ENCODE measurements around the gene UBE2K.

Gene UBE2K

GRCh38 chr4:39822662-39823061 lies 124.7 kb downstream of the UBE2K start:
- TF ChIP-seq CTCF (IDR thresholded peaks at IDR 0.05): no peak
- DNase-seq: no peak
- Mint-ChIP-seq H3K36me3 (ENCODE audit: low read depth) (peaks cover 58% of the 10 kb centered on the region), H3K27me3 (ENCODE audit: low read depth, poor library complexity) (no peaks in the 10 kb centered on the region), H3K9me3 (no peaks in the 10 kb centered on the region), H3K4me1 (peaks cover 24% of the 10 kb centered on the region), H3K27ac (no peak overlapping the region), H3K4me3 (no peak overlapping the region)

- peak overlapping the region; percentile 79 for H3K27ac Mint-ChIP-seq
- no peaks in the 10 kb centered on the region for H3K27me3 Mint-ChIP-seq (ENCODE audit: low read depth, poor library complexity)
- peaks cover 24% of the 10 kb centered on the region for H3K4me1 Mint-ChIP-seq
- no peak for TF ChIP-seq CTCF (IDR thresholded peaks at IDR 0.05)
- no peak overlapping the region for H3K4me3 Mint-ChIP-seq
- H3K9me3 Mint-ChIP-seq: no peaks in the 10 kb centered on the region
- DNase-seq: no peak
- H3K36me3 Mint-ChIP-seq (ENCODE audit: low read depth): peaks cover 64% of the 10 kb centered on the region
Measured at GRCh38 chr4:39823191-39823590, 125.3 kb downstream of the UBE2K start.

- peaks cover 75% of the 10 kb centered on the region for H3K36me3 Mint-ChIP-seq (ENCODE audit: low read depth)
- H3K9me3 Mint-ChIP-seq: no peaks in the 10 kb centered on the region
- H3K27me3 Mint-ChIP-seq (ENCODE audit: low read depth, poor library complexity): no peaks in the 10 kb centered on the region
- peak overlapping the region; percentile 25 for H3K27ac Mint-ChIP-seq
- H3K4me1 Mint-ChIP-seq: peaks cover 21% of the 10 kb centered on the region
- DNase-seq: no peak
- no peak for TF ChIP-seq CTCF (IDR thresholded peaks at IDR 0.05)
- no peak overlapping the region for H3K4me3 Mint-ChIP-seq
Measured at GRCh38 chr4:39825090-39825489, 127.2 kb downstream of the UBE2K start.

GRCh38 chr4:39825741-39826231 lies 127.8 kb downstream of the UBE2K start:
- Mint-ChIP-seq H3K27ac (peak overlapping the region; percentile 39), H3K9me3 (no peaks in the 10 kb centered on the region), H3K27me3 (ENCODE audit: low read depth, poor library complexity) (no peaks in the 10 kb centered on the region), H3K4me3 (no peak overlapping the region), H3K36me3 (ENCODE audit: low read depth) (peaks cover 76% of the 10 kb centered on the region), H3K4me1 (peaks cover 14% of the 10 kb centered on the region)
- DNase-seq: no peak
- TF ChIP-seq CTCF (IDR thresholded peaks at IDR 0.05): no peak
